Activated T-cell treated with anti-CD3 and anti-CD28 coated beads for 48 hours (primary cell): Measurements from ENCODE around the gene LUC7L3.
"Not testable (repeated sequence)": the region's sequence is repeated elsewhere in the genome, so short reads cannot be mapped to it uniquely, and the experiment has no call there.

Experiments used
- DNase-seq: peaks from one replicate; pipeline ENCODE4 v3.0.0-alpha.2; 2020; ENCODE audit warnings: low read depth

Gene LUC7L3

DNA sequence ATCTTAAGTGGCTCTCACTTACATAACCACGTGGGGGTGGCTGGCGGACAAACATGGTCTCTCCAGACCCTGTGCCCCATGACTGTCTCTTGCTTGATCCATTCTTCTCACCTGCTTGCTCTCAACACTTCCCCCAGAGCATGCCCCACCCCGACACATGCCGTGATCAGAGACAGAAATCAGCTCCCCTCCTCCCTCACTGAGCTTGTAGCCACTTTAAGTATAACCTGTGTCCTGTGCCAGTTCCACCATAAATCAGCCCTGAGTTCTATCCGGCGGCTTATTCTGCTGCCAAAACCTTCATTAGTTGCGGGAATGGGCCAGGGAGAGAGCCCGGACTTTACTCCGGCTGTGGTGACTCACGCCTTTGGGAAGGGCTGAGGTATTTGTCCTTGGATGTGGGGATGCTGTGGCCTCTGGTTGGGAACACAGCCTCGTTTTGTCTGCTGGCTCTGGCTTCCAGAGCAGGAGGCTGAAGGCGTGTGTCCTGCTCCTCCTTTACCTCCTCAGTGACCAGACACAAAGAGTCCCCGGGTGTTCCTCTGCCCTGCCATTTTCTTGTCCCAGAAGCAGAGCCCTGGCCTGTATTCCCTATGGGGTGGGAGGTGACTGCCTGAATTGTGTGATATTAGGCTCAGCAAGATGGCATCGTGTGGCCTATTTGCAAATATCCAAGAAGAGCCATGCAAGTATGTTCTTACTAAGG lies 32.8 kb upstream of the LUC7L3 start:
- no peak for DNase-seq

- DNase-seq = no peak
Measured at GRCh38 chr17:50687200-50688066, 32.0 kb upstream of the LUC7L3 start.

DNA sequence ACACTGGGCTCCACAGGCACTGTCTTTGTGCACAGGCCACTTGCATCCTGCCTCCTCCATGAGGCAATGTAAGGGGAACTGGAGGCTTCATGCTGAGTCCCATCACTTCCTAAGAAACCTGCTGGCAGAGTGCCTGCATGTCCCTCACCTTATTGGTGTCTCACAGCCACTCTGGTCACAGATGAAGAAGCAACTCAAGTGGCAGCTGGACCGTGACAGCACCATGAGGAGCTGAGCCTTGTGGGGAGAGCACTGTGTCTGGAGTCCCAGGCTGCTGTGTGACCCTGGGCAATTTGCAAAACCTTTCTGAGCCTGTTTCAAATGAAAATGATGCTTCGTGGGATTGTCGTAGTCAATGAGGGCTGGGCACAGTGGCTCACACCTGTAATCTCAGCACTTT lies 31.2 kb upstream of the LUC7L3 start:
- no peak for DNase-seq

DNA sequence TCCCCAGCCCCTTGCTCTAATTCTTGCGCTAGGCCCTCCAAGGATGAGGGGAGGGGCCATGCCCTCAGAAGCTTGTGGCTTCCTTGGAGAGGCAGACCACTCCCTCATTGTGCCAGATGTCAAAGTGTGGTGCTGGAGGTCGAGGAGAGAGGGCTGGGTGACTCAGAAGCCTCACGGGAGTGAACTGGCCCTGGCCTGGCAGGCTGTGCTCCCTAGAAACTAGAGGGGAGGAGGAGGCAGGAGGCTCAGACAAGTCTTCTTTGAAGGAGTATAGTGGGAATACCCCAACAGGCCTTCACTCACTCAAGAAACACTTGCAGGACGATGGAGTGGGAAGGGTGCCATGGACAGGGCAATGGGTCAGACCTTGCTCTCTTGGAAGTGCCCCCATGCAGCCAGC lies 30.2 kb upstream of the LUC7L3 start:
- no peak for DNase-seq

DNA sequence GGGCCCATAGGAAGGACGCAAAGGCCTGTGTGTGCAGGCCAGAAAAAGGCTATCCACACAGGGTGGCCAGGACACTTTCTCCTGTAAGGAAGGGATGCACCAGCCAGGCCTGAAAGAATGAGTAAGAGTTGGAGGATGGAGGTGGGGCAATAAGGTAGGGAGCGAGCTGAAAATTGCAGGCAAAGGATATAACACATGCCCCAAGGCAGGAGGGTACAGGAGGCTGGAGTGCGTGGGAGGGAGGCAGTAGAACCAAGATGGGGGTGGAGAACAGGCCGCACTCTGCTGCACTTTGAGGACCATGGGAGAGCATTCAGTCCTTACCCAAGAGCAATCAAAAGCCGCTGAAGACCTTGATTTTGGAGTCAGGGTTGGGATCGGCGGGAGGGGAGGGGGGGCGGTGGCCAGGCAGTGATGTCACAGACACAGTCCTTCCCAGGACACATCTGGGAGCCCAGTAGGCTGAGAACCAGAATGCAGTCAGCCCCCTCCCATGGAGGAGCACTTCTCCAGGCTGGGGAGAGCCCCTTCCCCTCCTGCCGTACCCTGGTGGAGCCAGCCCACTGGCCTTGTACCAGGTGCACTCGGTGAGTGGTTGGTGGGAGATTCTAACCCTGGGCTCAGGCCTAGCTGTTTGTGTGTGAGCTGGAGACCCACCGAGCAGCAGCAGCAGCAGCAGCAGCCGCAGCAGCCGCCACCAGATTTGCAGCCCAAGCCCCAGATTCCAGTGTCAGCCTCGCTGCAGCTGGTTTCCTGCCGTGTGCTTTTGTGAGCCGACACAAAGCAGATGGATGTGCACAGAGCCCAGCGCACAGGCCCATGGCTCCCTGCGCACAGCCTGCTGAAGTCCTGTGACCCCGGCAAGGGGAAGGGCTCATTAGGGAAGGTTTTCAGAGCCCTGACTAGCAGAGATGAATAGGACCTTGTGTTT lies 29.2 kb upstream of the LUC7L3 start:
- no peak for DNase-seq

DNA sequence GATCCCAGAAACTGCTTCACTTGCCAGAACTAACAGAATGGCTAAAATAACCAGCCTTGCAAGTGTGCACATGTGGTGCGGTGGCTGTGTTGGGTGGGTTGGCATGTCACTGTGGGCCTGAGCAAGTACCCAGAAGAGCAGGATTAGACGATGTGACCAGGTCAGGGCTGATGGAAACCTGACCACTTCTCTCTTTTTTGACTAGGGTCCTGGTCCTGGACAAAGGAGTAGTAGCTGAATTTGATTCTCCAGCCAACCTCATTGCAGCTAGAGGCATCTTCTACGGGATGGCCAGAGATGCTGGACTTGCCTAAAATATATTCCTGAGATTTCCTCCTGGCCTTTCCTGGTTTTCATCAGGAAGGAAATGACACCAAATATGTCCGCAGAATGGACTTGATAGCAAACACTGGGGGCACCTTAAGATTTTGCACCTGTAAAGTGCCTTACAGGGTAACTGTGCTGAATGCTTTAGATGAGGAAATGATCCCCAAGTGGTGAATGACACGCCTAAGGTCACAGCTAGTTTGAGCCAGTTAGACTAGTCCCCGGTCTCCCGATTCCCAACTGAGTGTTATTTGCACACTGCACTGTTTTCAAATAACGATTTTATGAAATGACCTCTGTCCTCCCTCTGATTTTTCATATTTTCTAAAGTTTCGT lies 28.4 kb upstream of the LUC7L3 start:
- DNase-seq = no peak

DNA sequence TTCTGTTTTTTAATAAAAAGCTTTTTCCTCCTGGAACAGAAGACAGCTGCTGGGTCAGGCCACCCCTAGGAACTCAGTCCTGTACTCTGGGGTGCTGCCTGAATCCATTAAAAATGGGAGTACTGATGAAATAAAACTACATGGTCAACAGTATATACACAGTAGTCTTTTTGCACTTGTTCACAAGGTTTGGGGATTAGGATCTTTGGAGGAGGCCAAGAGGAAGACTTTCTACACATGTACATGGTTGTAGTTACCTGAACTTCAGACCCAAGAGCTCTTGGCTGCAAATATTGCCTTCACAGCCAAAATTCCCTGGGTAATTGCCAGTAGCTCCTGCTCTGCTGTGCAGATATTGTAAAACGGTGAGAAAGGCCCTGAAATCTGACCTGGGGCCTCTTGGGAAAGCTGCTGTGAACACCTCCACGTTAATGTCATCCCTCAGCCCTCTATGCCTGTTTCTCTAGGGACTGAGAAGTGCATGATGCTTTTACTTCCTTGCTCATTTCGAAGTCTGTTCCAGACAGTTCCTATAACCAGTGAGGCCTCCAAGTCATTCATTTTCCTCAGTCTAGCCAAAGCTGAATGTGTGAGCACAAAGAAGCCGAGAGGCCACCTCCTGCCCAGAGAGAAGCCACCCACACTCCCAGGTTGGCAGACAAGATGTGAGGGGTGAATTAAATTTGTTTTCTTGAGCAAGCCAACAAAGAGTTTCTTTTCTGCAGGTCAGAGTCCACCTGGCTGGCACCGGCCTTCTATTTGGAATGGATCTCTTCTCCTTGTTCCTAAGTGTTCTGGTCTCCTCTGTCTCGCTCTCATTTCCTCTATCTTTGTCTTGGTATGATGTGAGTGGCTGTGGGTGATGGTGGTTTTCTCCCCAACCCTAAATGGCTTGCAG lies 27.6 kb upstream of the LUC7L3 start:
- DNase-seq = no peak

DNA sequence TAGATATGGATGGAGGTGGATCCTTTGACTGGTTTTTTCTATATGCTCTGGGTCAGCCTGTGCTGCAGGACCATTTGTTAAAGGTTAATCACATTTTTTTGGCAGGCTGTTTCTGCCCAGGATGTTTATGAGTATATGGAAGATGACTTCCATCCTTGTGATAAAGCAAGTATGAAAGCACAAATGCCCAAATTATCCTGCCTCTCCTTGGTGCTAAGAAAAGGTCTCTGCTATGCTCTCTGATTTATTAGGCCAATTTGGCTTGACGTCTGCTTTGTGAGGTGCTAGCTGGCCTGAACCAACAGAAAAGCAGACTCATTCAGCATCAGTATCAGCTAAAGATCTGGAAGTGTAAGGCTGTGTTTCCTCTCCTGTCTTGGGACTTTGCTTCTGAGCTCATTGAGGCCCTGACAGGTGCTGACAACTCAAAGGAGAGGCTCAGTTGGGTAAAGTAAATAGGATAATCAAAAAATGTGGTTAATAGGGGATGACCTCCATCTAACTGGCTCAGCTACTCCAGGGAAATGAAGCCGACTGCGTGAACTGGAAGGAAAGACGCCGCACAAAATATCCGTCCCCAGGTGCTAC lies 26.9 kb upstream of the LUC7L3 start:
- DNase-seq = no peak

DNA sequence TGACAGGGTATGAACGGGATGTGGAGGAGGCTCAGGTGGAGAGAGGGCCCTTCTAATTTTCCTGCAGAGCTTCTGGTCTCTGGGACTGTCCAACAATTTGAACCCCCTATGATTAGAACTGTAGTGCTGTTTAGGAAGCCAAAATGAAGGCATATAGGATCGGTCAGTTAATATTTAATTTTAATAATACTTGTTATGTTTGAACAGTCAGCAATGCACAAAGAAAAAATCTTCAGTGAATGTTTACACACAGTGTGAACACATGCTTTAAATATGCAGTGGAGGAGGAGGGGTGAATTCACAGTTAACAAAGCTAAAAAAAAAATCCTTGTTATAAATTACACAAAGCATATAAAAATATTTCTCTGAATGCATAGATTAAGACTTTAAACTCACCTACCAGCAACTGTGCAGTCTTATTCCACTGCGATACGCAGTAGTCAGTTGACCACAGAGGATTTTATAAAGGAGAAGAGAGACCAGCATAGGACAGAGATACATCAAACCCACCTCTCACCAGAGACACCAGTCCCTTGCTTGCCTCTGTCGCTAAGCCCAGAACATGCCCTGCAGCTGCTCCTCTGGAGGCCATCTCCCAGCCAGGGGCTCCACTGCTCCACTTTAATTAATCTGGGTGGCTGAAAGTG lies 26.2 kb upstream of the LUC7L3 start:
- no peak for DNase-seq

- DNase-seq = no peak
Measured at GRCh38 chr17:50696365-50696879, 23.0 kb upstream of the LUC7L3 start.

DNA sequence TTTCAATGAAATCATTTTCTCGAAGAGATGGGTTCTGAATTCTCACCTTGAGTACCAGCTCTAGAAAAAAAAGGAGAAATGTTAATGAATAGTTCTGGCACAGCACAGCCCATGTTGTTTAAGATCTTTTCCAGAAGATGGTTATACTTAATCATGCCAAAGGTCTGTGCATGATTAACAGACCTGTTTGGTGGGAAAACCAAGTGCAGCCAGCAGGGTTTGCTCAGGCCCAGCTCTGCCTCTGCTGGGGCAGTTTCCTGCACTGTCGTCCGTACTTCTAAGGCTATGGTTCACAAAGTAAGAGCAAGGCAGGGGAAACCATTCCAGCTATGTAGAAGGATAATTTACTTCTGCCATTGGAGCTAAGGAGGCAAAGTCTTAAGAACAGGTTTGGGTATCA lies 22.3 kb upstream of the LUC7L3 start:
- DNase-seq = no peak

DNA sequence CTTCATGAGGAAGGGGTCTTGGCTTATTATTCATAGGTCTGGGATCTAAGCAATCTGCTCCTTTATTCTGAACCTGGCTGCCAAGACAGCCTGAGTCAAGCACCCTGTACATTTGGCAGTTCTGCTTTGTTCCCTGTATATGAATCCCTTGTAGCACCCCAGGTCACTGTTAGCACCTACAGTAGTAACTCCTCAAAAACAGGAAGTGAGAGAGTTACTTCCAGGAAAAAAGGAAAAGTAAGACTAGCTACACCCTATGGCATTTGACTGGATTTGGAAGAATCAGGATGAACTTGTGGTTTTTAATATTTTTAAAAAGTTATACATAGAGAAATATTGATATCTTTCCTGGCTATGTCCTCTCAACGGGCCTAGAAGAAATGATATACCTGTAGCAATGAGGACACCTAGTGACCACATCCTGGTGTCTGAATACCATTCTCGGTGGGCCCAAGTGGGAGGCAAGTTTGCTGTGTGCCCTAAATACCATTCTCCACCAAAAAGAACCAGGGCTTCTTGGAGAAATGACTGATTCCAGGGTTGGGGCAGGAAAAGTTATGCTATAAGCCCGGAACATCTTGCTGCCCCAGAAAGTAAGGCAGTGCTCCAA lies 21.6 kb upstream of the LUC7L3 start:
- no peak for DNase-seq

- no peak for DNase-seq
Measured at GRCh38 chr17:50699410-50699809, 20.0 kb upstream of the LUC7L3 start.

GRCh38 chr17:50703162-50703561 lies 16.2 kb upstream of the LUC7L3 start:
- DNase-seq = no peak

- peak; percentile 91 for DNase-seq
Measured at GRCh38 chr17:50707289-50708049, 11.9 kb upstream of the LUC7L3 start, which contains the start of gene ANKRD40. Gene ANKRD40, minus strand, starts transcription at chr17:50707914. Its CDS starts 260 bp downstream, at chr17:50707654.

DNA sequence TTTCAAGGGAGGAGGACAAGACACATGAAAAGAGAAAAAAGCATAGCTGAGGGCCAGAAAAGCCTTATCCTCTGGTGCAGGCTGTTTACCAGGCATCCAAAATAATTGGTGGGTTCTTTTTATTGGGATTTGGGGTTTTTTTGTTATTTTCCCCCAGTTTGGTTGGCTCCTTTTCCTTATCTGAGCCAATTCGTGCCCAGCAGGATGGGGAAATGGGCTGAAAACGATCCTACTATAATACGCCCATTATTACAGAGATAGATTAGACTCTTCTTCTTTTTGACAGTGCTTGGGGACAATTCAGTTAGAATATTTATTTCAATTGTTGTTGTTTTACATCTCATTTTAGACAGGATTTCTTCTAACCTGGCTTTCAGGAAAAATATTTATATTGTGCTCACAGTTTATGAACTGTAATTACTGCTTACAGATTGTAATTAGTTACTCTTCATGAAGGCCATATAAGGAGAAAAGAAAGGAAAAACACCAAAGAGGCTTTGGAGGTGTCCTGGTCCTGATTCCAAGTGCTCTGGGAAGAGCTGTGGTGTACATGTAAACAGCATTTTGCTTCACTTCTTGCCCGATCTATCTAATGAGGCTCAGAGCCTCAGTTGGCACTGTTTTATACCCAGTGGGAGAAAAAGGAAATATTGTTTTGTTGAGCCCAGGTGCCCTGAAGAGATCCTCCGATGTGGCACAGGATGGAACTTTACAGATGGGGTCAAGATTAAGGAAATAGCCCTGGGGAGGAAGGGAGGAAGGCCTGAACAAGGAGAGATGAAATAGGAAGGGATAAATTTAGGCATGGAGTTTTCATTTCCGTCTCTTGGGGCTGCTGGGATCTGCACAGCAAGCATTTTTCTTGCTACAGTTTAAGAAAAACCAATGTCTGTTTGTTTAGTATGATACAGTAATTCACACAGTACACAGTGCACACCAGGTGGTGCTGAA lies 11.1 kb upstream of the LUC7L3 start:
- no peak for DNase-seq

DNA sequence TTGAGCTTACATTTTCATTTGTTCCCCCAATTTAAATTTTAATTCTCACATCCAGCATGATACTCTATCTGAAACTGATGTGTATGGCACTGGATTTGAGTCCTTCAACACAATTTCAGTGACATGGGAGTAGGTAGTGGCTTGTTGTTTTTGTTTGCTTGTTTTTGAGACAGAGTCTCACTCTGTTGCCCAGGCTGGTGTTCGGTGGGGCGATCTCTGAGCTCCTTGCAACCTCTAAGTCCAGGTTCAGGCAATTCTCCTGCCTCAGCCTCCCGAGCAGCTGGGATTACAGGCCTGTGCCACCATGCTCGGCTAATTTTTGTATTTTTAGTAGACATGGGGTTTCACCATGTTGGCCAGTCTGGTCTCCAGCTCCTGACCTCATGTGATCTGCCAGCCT lies 10.3 kb upstream of the LUC7L3 start:
- not testable (repeated sequence) for DNase-seq
